HG03025 (cell line): ENCODE measurements around the gene ATOSB.

Experiments used
- ATAC-seq: cut with Tn5 transposase; IDR thresholded peaks from one replicate; pipeline ENCODE4 v1.9.1; 2021; ENCODE audit warnings: mild to moderate bottlenecking, moderate library complexity; ENCODE audit not compliant: unreplicated experiment, low FRiP score

The ATOSB gene

GRCh38 chr9:35059438-35059837 is 56.2 kb downstream of the ATOSB start:
- ATAC-seq = no peak

- no peak for ATAC-seq
Measured at GRCh38 chr9:35057271-35057620, 58.4 kb downstream of the ATOSB start.

GRCh38 chr9:35056571-35057270 is 58.9 kb downstream of the ATOSB start:
- ATAC-seq = no peak

GRCh38 chr9:35054871-35055644 is 60.6 kb downstream of the ATOSB start:
- no peak for ATAC-seq

- ATAC-seq = no peak
Measured at GRCh38 chr9:35054185-35054835, 61.4 kb downstream of the ATOSB start.
